Psoas muscle (tissue), 8 donors: Measurements from ENCODE around the gene CTSD. TPM values are rescaled to one million over a fixed set of nuclear protein-coding genes. Genes with fewer than 3 reads are reported as not detected.

Source experiments
- ATAC-seq, 4 donors: fragments of 200-7000 bp; cut with Tn5 transposase; one replicate each; pipeline ENCODE4 v1.9.1; 2020; ENCODE audit warnings: moderate library complexity in 3 of 4, mild to moderate bottlenecking in 2 of 4
- DNase-seq, 2 donors: peaks; one replicate each; pipeline ENCODE4 v3.0.0-alpha.2; 2020
- H3K27ac ChIP-seq: fragments of 200-600 bp; one replicate; pipeline ENCODE4 v1.8.0; 2022
- H3K27me3 ChIP-seq, 3 donors: fragments of 200-600 bp in 1 of 3; one replicate each; pipeline versions ENCODE4 v1.6.1 to v1.8.0; 2013 to 2022; ENCODE audit warnings: low read length in 2 of 3, mild to moderate bottlenecking in 2 of 3, moderate library complexity in 1 of 3; ENCODE audit not compliant: insufficient read depth in 3 of 3
- H3K36me3 ChIP-seq, 2 donors: fragments of 200-600 bp in 1 of 2; one replicate each; pipeline versions ENCODE4 v1.6.1 to v1.8.0; 2013 to 2022; ENCODE audit warnings: low read depth in 1 of 2, mild to moderate bottlenecking in 1 of 2, moderate library complexity in 1 of 2; ENCODE audit not compliant: insufficient read depth in 1 of 2
- H3K4me1 ChIP-seq: fragments of 200-600 bp; one replicate; pipeline ENCODE4 v1.8.0; 2022
- H3K4me3 ChIP-seq: fragments of 200-600 bp; one replicate; pipeline ENCODE4 v1.8.0; 2022; ENCODE audit warnings: mild to moderate bottlenecking
- H3K9me3 ChIP-seq: fragments of 200-600 bp; one replicate; pipeline ENCODE4 v1.8.0; 2022
- CTCF ChIP-seq: fragments of 200-600 bp; IDR thresholded peaks from one replicate; pipeline ENCODE4 v1.8.0; 2022; ENCODE audit warnings: antibody characterized with exemption
- WGBS, 3 donors: extraction: QIAGEN DNeasy Blood & Tissue Kit; methylation state at CpG; one replicate each; pipeline versions ENCODE4 v1.1.6 to v1.1.7; 2013; 5-methylcytosine and 5-hydroxymethylcytosine counted together
- intact Hi-C, 2 donors: fragments of 100-400 bp; cut with DNase I; formaldehyde crosslinking; loops; one replicate each; pipeline versions ENCODE4 v1.11.0 to v1.14.2; 2022
- polyA plus RNA-seq, 3 donors: library from polyadenylated mRNA; stranded (reverse); fragments of 200-250 nt; gene quantifications; one replicate each; pipeline ENCODE4 v1.2.3, GENCODE V29; 2013
- total RNA-seq, 4 donors: library from RNA; stranded (reverse); fragmentation: NEBNext Ultra II Directional in 2 of 4; extraction: Animal tissue kit (Norgen Biotek cat#: 25700) in 2 of 4; gene quantifications; one replicate each; pipeline versions ENCODE4 v1.2.1 to v1.2.4, GENCODE V29; 2021 to 2023
- donor health status: healthy with polysubstance abuse.
- donor health status: DM: no; HTN: no; CAD: no; lungs with moderate emphysema.
- donor health status: Bipolar disorder and iron deficiency.
- donor health status: healthy.
- donor health status: DM: yes; HTN: yes; CAD: no.
- donor health status: DM: no; HTN: no; CAD: no.
- donor health status: DM: no; HTN: no; CAD: no.
- donor health status: DM: yes; HTN: yes; CAD: no.

The CTSD gene
- total and polyA plus RNA-seq, 7 donors, result 343 to 1,317 (median 680) TPM

GRCh38 chr11:1706634-1707400 lies 56.9 kb downstream of the CTSD start:
- Histone ChIP-seq H3K9me3 (no peaks in the 10 kb centered on the region), H3K27ac (no peak overlapping the region), H3K27me3 (no peaks in the 10 kb centered on the region), H3K4me3 (no peak overlapping the region), H3K36me3 (no peaks in the 10 kb centered on the region), H3K4me1 (no peaks in the 10 kb centered on the region)
- peak; percentile 94 to 99 (median 98) for ATAC-seq
- TF ChIP-seq CTCF, result peak; percentile 72
- DNase-seq, result peak; percentile 40 to 75
- intact Hi-C loops, result no loop called here
- WGBS, 3 donors, result 59 to 68% (median 68%) methylated on average over 17 of the region's 17 CpGs

GRCh38 chr11:1705126-1706052 lies 58.3 kb downstream of the CTSD start:
- no peak overlapping the region for H3K27ac ChIP-seq
- DNase-seq (no peak), ATAC-seq (no peak)
- H3K4me3 ChIP-seq, result no peak overlapping the region
- no peaks in the 10 kb centered on the region for H3K4me1 ChIP-seq
- no peaks in the 10 kb centered on the region for H3K27me3 ChIP-seq
- intact Hi-C loops, result no loop called here
- WGBS, 3 donors, result 72 to 78% (median 74%) methylated on average over 15 of the region's 15 CpGs
- no peak for TF ChIP-seq CTCF
- no peaks in the 10 kb centered on the region for H3K36me3 ChIP-seq
- no peaks in the 10 kb centered on the region for H3K9me3 ChIP-seq

- intact Hi-C loops, result no loop called here
- 86 to 92% (median 87%) methylated on average over 6 of the region's 6 CpGs for WGBS, 3 donors
- H3K27me3 ChIP-seq, result no peaks in the 10 kb centered on the region
Measured at GRCh38 chr11:1703146-1703545, 60.6 kb downstream of the CTSD start.

More at GRCh38 chr11:1703146-1703545, 60.6 kb downstream of the CTSD start:
- Histone ChIP-seq H3K4me3 (no peak overlapping the region), H3K9me3 (no peaks in the 10 kb centered on the region), H3K36me3 (no peaks in the 10 kb centered on the region), H3K4me1 (no peaks in the 10 kb centered on the region), H3K27ac (no peak overlapping the region)
- TF ChIP-seq CTCF, result no peak
- DNase-seq (no peak), ATAC-seq (no peak)

Other genes with a start within 250 kb of the CTSD start
- 10 to 100 TPM in 3 of 4 donors, 1 to 10 TPM in 1; 9.9 to 15.2 (median 14.0) TPM for gene DUSP8, start 191.7 kb downstream of the CTSD start, total RNA-seq
- 1 to 10 TPM; 1.0 to 4.4 (median 3.5) TPM for gene DUSP8, start 191.7 kb downstream of the CTSD start, polyA plus RNA-seq
- not detected for gene KRTAP5-1, start 178.6 kb downstream of the CTSD start, total RNA-seq
- gene KRTAP5-1, start 178.6 kb downstream of the CTSD start, polyA plus RNA-seq, result not detected
- gene KRTAP5-2, start 165.6 kb downstream of the CTSD start, total RNA-seq, result not detected
- gene KRTAP5-2, start 165.6 kb downstream of the CTSD start, polyA plus RNA-seq, result not detected
- gene KRTAP5-3, start 155.5 kb downstream of the CTSD start, total RNA-seq, result not detected
- not detected for gene KRTAP5-3, start 155.5 kb downstream of the CTSD start, polyA plus RNA-seq
- gene KRTAP5-4, start 141.8 kb downstream of the CTSD start, total RNA-seq, result not detected
- gene KRTAP5-4, start 141.8 kb downstream of the CTSD start, polyA plus RNA-seq, result not detected
- not detected for gene KRTAP5-5, start 134.2 kb downstream of the CTSD start, total RNA-seq
- not detected for gene KRTAP5-5, start 134.2 kb downstream of the CTSD start, polyA plus RNA-seq
- not detected for gene KRTAP5-6, start 66.7 kb downstream of the CTSD start, total RNA-seq
- gene KRTAP5-6, start 66.7 kb downstream of the CTSD start, polyA plus RNA-seq, result not detected
- 1 to 10 TPM; 1.6 to 6.1 (median 2.7) TPM for gene IFITM10, start 13.3 kb downstream of the CTSD start, total RNA-seq
- gene IFITM10, start 13.3 kb downstream of the CTSD start, polyA plus RNA-seq, result 1 to 10 TPM in 1 of 3 donors, under 1 TPM in 2; 0.70 to 1.2 (median 0.83) TPM
- gene SYT8, start 71.1 kb upstream of the CTSD start, total RNA-seq, result under 1 TPM in 1 of 4 donors, not detected in 3; 0.28 TPM
- gene SYT8, start 71.1 kb upstream of the CTSD start, polyA plus RNA-seq, result under 1 TPM in 2 of 3 donors, not detected in 1; 0.04 to 0.06 TPM
- gene TNNI2, start 75.1 kb upstream of the CTSD start, total RNA-seq, result 1,000 to 10,000 TPM in 3 of 4 donors, 100 to 1,000 TPM in 1; 985 to 3,047 (median 2,750) TPM
- gene TNNI2, start 75.1 kb upstream of the CTSD start, polyA plus RNA-seq, result 1,000 to 10,000 TPM; 1,614 to 6,537 (median 3,259) TPM
- 10 to 100 TPM; 14.4 to 27.1 (median 19.1) TPM for gene LSP1, start 89.2 kb upstream of the CTSD start, total RNA-seq
- gene LSP1, start 89.2 kb upstream of the CTSD start, polyA plus RNA-seq, result 10 to 100 TPM in 1 of 3 donors, 1 to 10 TPM in 2; 7.5 to 11.5 (median 9.4) TPM
- 1 to 10 TPM; 1.6 to 8.9 (median 2.4) TPM for gene PRR33, start 128.0 kb upstream of the CTSD start, total RNA-seq
- gene PRR33, start 128.0 kb upstream of the CTSD start, polyA plus RNA-seq, result under 1 TPM; 0.16 to 1.00 (median 0.61) TPM
- 1,000 to 10,000 TPM; 1,884 to 7,638 (median 4,017) TPM for gene TNNT3, start 155.8 kb upstream of the CTSD start, total RNA-seq
- 1,000 to 10,000 TPM; 1,367 to 5,833 (median 3,289) TPM for gene TNNT3, start 155.8 kb upstream of the CTSD start, polyA plus RNA-seq
- gene MRPL23, start 183.4 kb upstream of the CTSD start, total RNA-seq, result 10 to 100 TPM; 46.3 to 91.8 (median 66.9) TPM
- 100 to 1,000 TPM in 2 of 3 donors, 10 to 100 TPM in 1; 75.4 to 163 (median 130) TPM for gene MRPL23, start 183.4 kb upstream of the CTSD start, polyA plus RNA-seq
- over 10,000 TPM in 1 of 4 donors, 1,000 to 10,000 TPM in 3; 2,069 to 10,740 (median 4,409) TPM for gene H19, start 233.9 kb upstream of the CTSD start, total RNA-seq
- 1,000 to 10,000 TPM; 1,446 to 5,104 (median 4,933) TPM for gene H19, start 233.9 kb upstream of the CTSD start, polyA plus RNA-seq